ENCODE results near the gene ZNF394.

The ZNF394 gene

GRCh38 chr7:99478464-99479440 is 21.3 kb downstream of the ZNF394 start:
- Histone ChIP-seq H3K4me1 (no peaks in the 10 kb centered on the region; the same call in 1 of the 2 replicates), H3K9me3 (no peaks in the 10 kb centered on the region), H3K27me3 (no peaks in the 10 kb centered on the region), H3K36me3 (peaks cover 23% of the 10 kb centered on the region), H3K4me3 (ENCODE audit: low read depth, low read length) (no peak overlapping the region)
- DNase-seq, result no peak
- no peak for TF ChIP-seq CTCF (IDR thresholded peaks at IDR 0.05; ENCODE audit: low read depth, low read length)

GRCh38 chr7:99476107-99476506 is 24.0 kb downstream of the ZNF394 start:
- no peaks in the 10 kb centered on the region for H3K27me3 ChIP-seq
- H3K4me3 ChIP-seq (ENCODE audit: low read depth, low read length), result no peak overlapping the region
- TF ChIP-seq CTCF (IDR thresholded peaks at IDR 0.05; ENCODE audit: low read depth, low read length), result no peak
- peaks cover 19% of the 10 kb centered on the region for H3K36me3 ChIP-seq
- no peaks in the 10 kb centered on the region for H3K9me3 ChIP-seq
- DNase-seq, result no peak
- no peaks in the 10 kb centered on the region; the same call in 1 of the 2 replicates for H3K4me1 ChIP-seq

GRCh38 chr7:99473315-99473596 is 26.8 kb downstream of the ZNF394 start:
- no peaks in the 10 kb centered on the region; the same call in 1 of the 2 replicates for H3K4me1 ChIP-seq
- H3K27me3 ChIP-seq, result no peaks in the 10 kb centered on the region
- TF ChIP-seq CTCF (IDR thresholded peaks at IDR 0.05; ENCODE audit: low read depth, low read length), result no peak
- peaks cover 6% of the 10 kb centered on the region for H3K36me3 ChIP-seq
- H3K4me3 ChIP-seq (ENCODE audit: low read depth, low read length), result peak overlapping the region; percentile 92
- no peak for DNase-seq
- H3K9me3 ChIP-seq, result no peaks in the 10 kb centered on the region

- Histone ChIP-seq H3K36me3 (peaks cover under 1% of the 10 kb centered on the region; the same call in 1 of the 2 replicates), H3K4me3 (ENCODE audit: low read depth, low read length) (peak within 1 kb of the TSS; percentile 92), H3K27me3 (no peaks in the 10 kb centered on the region), H3K9me3 (no peaks in the 10 kb centered on the region), H3K4me1 (no peaks in the 10 kb centered on the region; the same call in 1 of the 2 replicates)
- no peak for TF ChIP-seq CTCF (IDR thresholded peaks at IDR 0.05; ENCODE audit: low read depth, low read length)
- peak; percentile 99 for DNase-seq
Measured at GRCh38 chr7:99472561-99473314, 27.3 kb downstream of the ZNF394 start, which contains the start of gene ZNF789. Gene ZNF789, plus strand, starts transcription at chr7:99472890. Its CDS starts 3,567 bp downstream, at chr7:99476457.

GRCh38 chr7:99469381-99470065 is 30.6 kb downstream of the ZNF394 start:
- no peaks in the 10 kb centered on the region; the same call in 1 of the 2 replicates for H3K4me1 ChIP-seq
- no peaks in the 10 kb centered on the region for H3K9me3 ChIP-seq
- no peak for DNase-seq
- H3K27me3 ChIP-seq, result no peaks in the 10 kb centered on the region
- H3K36me3 ChIP-seq, result peaks cover 4% of the 10 kb centered on the region
- H3K4me3 ChIP-seq (ENCODE audit: low read depth, low read length), result no peak overlapping the region
- no peak for TF ChIP-seq CTCF (IDR thresholded peaks at IDR 0.05; ENCODE audit: low read depth, low read length)
